Right atrium auricular region (tissue), 2 donors: Measurements from ENCODE around the gene PCDHGA7. TPM values are rescaled to one million over a fixed set of nuclear protein-coding genes. Genes with fewer than 3 reads are reported as not detected.
A peak's percentile ranks its signal among the peaks of the same experiment; 100 is the strongest.
"Not testable (repeated sequence)": the region's sequence is repeated elsewhere in the genome, so short reads cannot be mapped to it uniquely, and the experiment has no call there.

Experiments
- DNase-seq: peaks from one replicate; pipeline ENCODE4 v3.0.0-alpha.2; 2019; ENCODE audit warnings: low spot score
- H3K27ac ChIP-seq, 2 donors: fragments of 200-600 bp; sonication (generic); 1 replicate in 1 of 2; 2 replicates in 1 of 2; pipeline ENCODE4 v1.5.1; 2016 to 2019
- H3K27me3 ChIP-seq, 2 donors: fragments of 200-600 bp; sonication (generic); one replicate each; pipeline versions ENCODE4 v1.5.1 to v1.6.0; 2017 to 2019
- H3K36me3 ChIP-seq: fragments of 200-600 bp; sonication (generic); one replicate; pipeline ENCODE4 v1.5.1; 2016
- H3K4me1 ChIP-seq, 2 donors: fragments of 200-600 bp; sonication (generic); one replicate each; pipeline versions ENCODE4 v1.5.1 to v1.6.0; 2017 to 2019
- H3K4me3 ChIP-seq, 2 donors: fragments of 200-600 bp; sonication (generic); 1 replicate in 1 of 2; 2 replicates in 1 of 2; pipeline ENCODE4 v1.5.1; 2017 to 2019; ENCODE audit warnings: mild to moderate bottlenecking in 1 of 2, moderate library complexity in 1 of 2
- H3K9me3 ChIP-seq, 2 donors: fragments of 200-600 bp; sonication (generic); one replicate each; pipeline ENCODE4 v1.5.1; 2019
- total RNA-seq, 2 donors: library from RNA; depleted of rRNA; stranded (reverse); fragments of >200 nt; gene quantifications; one replicate each; pipeline ENCODE4 v1.1.0, GENCODE V29; 2016
- TF ChIP-seq, protein P1 (sequence below), 2 donors: fragments of 200-600 bp; sonication (generic); IDR thresholded peaks; one replicate each; pipeline ENCODE4 v1.5.1; 2019; ENCODE audit warnings: antibody characterized with exemption in 2 of 2

Gene PCDHGA7
- total RNA-seq, 2 donors from 2014 or later = 4.9 to 6.1 TPM

DNA sequence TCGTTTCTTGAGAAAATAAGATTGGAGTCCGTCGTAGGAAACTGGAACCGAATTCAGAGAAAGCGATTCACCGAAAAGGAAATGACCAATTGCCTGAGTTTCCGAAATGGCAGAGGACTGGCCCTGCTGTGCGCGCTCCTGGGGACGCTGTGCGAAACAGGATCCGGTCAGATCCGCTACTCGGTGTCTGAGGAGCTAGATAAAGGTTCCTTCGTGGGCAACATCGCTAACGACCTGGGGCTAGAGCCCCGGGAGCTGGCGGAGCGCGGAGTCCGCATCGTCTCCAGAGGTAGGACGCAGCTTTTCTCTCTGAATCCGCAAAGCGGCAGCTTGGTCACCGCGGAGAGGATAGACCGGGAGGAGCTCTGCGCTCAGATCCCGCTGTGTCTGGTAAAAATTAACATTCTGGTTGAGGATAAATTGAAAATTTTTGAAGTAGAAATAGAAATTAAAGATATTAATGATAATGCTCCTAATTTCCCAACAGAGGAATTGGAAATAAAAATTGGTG, 38.5 kb upstream of the PCDHGA7 start:
- Histone ChIP-seq H3K9me3 (peaks cover 31 to 81% of the 10 kb centered on the region in 2 donors), H3K27ac (peak overlapping the region; percentile 67 to 68)

GRCh38 chr5:141345327-141345726, 37.2 kb upstream of the PCDHGA7 start:
- H3K36me3 ChIP-seq = no peaks in the 10 kb centered on the region
- TF ChIP-seq, protein P1, sequence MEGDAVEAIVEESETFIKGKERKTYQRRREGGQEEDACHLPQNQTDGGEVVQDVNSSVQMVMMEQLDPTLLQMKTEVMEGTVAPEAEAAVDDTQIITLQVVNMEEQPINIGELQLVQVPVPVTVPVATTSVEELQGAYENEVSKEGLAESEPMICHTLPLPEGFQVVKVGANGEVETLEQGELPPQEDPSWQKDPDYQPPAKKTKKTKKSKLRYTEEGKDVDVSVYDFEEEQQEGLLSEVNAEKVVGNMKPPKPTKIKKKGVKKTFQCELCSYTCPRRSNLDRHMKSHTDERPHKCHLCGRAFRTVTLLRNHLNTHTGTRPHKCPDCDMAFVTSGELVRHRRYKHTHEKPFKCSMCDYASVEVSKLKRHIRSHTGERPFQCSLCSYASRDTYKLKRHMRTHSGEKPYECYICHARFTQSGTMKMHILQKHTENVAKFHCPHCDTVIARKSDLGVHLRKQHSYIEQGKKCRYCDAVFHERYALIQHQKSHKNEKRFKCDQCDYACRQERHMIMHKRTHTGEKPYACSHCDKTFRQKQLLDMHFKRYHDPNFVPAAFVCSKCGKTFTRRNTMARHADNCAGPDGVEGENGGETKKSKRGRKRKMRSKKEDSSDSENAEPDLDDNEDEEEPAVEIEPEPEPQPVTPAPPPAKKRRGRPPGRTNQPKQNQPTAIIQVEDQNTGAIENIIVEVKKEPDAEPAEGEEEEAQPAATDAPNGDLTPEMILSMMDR (IDR thresholded peaks at IDR 0.05) = no peak
- no peaks in the 10 kb centered on the region for H3K4me1 ChIP-seq
- no peaks in the 10 kb centered on the region for H3K27me3 ChIP-seq
- peaks cover 19 to 79% of the 10 kb centered on the region in 2 donors for H3K9me3 ChIP-seq
- H3K4me3 ChIP-seq = no peak overlapping the region
- H3K27ac ChIP-seq = no peak overlapping the region
- DNase-seq = no peak

More for the DNA sequence above, 38.5 kb upstream of the PCDHGA7 start:
- Histone ChIP-seq H3K27me3 (no peaks in the 10 kb centered on the region), H3K36me3 (no peaks in the 10 kb centered on the region), H3K4me1 (no peaks in the 10 kb centered on the region), H3K4me3 (peak overlapping the region; percentile 35 to 48)
- DNase-seq = no peak
- TF ChIP-seq, protein P1 (IDR thresholded peaks at IDR 0.05) = peak in 1 of 2 donors; percentile 1

- not testable (repeated sequence) for H3K4me1 ChIP-seq, H3K27ac ChIP-seq, H3K4me3 ChIP-seq, H3K27me3 ChIP-seq, H3K36me3 ChIP-seq, DNase-seq
- peaks cover 19 to 82% of the 10 kb centered on the region in 2 donors for H3K9me3 ChIP-seq
Observed at GRCh38 chr5:141346017-141346416, 36.5 kb upstream of the PCDHGA7 start.

- Histone ChIP-seq H3K27me3 (no peaks in the 10 kb centered on the region), H3K27ac (no peak within 1 kb of the TSS), H3K9me3 (peaks cover 10 to 84% of the 10 kb centered on the region in 2 donors), H3K36me3 (no peaks in the 10 kb centered on the region), H3K4me1 (no peaks in the 10 kb centered on the region), H3K4me3 (peak within 1 kb of the TSS in 1 of 2 donors; percentile 21)
- TF ChIP-seq, protein P1 (IDR thresholded peaks at IDR 0.05) = peak; percentile 11 to 66
- no peak for DNase-seq
Observed at GRCh38 chr5:141349917-141350619, 32.5 kb upstream of the PCDHGA7 start, which contains the start of gene PCDHGB1. Gene PCDHGB1, plus strand, starts transcription at chr5:141350099. Its CDS starts 162 bp downstream, at chr5:141350261.

GRCh38 chr5:141351591-141351990, 31.0 kb upstream of the PCDHGA7 start:
- TF ChIP-seq, protein P1 (IDR thresholded peaks at IDR 0.05) = no peak
- H3K36me3 ChIP-seq = no peaks in the 10 kb centered on the region
- DNase-seq = no peak
- H3K27me3 ChIP-seq = no peaks in the 10 kb centered on the region
- no peak overlapping the region for H3K4me3 ChIP-seq
- no peak overlapping the region for H3K27ac ChIP-seq
- H3K9me3 ChIP-seq = peaks cover 4 to 91% of the 10 kb centered on the region in 2 donors
- no peaks in the 10 kb centered on the region for H3K4me1 ChIP-seq

DNA sequence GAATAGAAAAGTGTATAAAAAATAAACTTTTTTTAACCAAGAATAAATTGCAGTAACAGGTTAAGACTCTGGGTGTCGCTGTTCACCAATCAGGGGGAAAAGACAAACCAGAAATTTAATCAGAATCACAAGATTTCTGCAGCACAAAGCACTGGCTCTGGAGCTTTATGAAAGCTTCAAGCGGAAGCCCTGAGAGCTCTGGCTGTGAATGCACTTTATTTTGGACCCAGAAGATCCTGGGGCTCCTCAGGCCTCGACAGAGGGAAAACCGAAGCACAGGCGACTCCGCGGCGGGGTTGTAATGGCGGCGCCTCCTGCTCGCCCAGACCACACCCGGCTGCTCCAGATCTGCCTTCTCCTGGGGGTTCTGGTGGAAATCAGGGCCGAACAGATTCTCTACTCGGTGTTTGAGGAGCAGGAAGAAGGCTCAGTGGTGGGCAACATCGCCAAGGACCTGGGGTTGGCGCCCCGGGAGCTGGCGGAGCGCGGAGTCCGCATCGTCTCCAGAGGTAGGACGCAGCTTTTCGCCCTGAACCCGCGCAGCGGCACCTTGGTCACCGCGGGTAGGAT, 27.6 kb upstream of the PCDHGA7 start, which contains the start of gene PCDHGA4:
Gene PCDHGA4 (plus strand): TSS at position 122 of the 570 bp plus-strand sequence. CDS start 87 bp downstream, at position 209.
- Histone ChIP-seq H3K4me1 (no peaks in the 10 kb centered on the region), H3K9me3 (peaks cover 0 to 97% of the 10 kb centered on the region in 2 donors), H3K4me3 (peak within 1 kb of the TSS; percentile 28 to 43), H3K36me3 (no peaks in the 10 kb centered on the region), H3K27me3 (no peaks in the 10 kb centered on the region), H3K27ac (peak within 1 kb of the TSS in 1 of 2 donors; percentile 38)
- no peak for DNase-seq
- TF ChIP-seq, protein P1 (IDR thresholded peaks at IDR 0.05) = peak in 1 of 2 donors; percentile 67
